Nephron progenitor cell (in vitro differentiated cells): Measurements from ENCODE around the gene BUB3.

Source experiments
- DNase-seq: peaks from one replicate; pipeline ENCODE4 v3.0.0; 2021
- H3K27ac Mint-ChIP-seq: 2 replicates; pipeline ENCODE4 v1.8.0; 2021; ENCODE audit warnings: mild to moderate bottlenecking, moderate library complexity, mixed read lengths
- H3K27me3 Mint-ChIP-seq: 2 replicates; pipeline ENCODE4 v1.8.0; 2021; ENCODE audit warnings: mild to moderate bottlenecking, low read depth, mixed read lengths; ENCODE audit not compliant: poor library complexity
- H3K36me3 Mint-ChIP-seq: 2 replicates; pipeline ENCODE4 v1.8.0; 2021; ENCODE audit warnings: low read depth, mixed read lengths
- H3K4me1 Mint-ChIP-seq: 2 replicates; pipeline ENCODE4 v1.8.0; 2021; ENCODE audit warnings: mixed read lengths
- H3K4me3 Mint-ChIP-seq: 2 replicates; pipeline ENCODE4 v1.8.0; 2021; ENCODE audit warnings: mild to moderate bottlenecking, moderate library complexity, mixed read lengths
- H3K9me3 Mint-ChIP-seq: 2 replicates; pipeline ENCODE4 v1.8.0; 2021; ENCODE audit warnings: mild to moderate bottlenecking, moderate library complexity, mixed read lengths
- CTCF ChIP-seq: fragments of 200-600 bp; sonication (generic); IDR thresholded peaks from 2 replicates; pipeline ENCODE4 v1.5.0; 2021; ENCODE audit warnings: antibody characterized with exemption

BUB3 gene

GRCh38 chr10:123147635-123148413 lies 6.4 kb upstream of the BUB3 start, which contains the start of gene HMX2:
TSS of gene HMX2 (plus strand) at chr10:123148136. CDS start at chr10:123148379, 243 bp downstream.
- Mint-ChIP-seq H3K27ac (no peak within 1 kb of the TSS), H3K4me3 (peak within 1 kb of the TSS; percentile 68), H3K4me1 (peaks cover 30% of the 10 kb centered on the region), H3K27me3 (peaks cover 100% of the 10 kb centered on the region), H3K36me3 (no peaks in the 10 kb centered on the region), H3K9me3 (no peaks in the 10 kb centered on the region)
- no peak for TF ChIP-seq CTCF
- peak; percentile 73 for DNase-seq

- peak overlapping the region; percentile 68 for H3K4me3 Mint-ChIP-seq
- no peak overlapping the region for H3K27ac Mint-ChIP-seq
- TF ChIP-seq CTCF, result no peak
- peaks cover 100% of the 10 kb centered on the region for H3K27me3 Mint-ChIP-seq
- no peaks in the 10 kb centered on the region for H3K9me3 Mint-ChIP-seq
- peak; percentile 39 for DNase-seq
- H3K4me1 Mint-ChIP-seq, result peaks cover 24% of the 10 kb centered on the region
- no peaks in the 10 kb centered on the region for H3K36me3 Mint-ChIP-seq
These were observed 5.6 kb upstream of the BUB3 start for GRCh38 chr10:123148414-123149161.

GRCh38 chr10:123149162-123149567 lies 5.0 kb upstream of the BUB3 start:
- no peak for TF ChIP-seq CTCF
- Mint-ChIP-seq H3K9me3 (no peaks in the 10 kb centered on the region), H3K4me3 (peak overlapping the region; percentile 68), H3K27me3 (peaks cover 98% of the 10 kb centered on the region), H3K36me3 (no peaks in the 10 kb centered on the region), H3K27ac (no peak overlapping the region), H3K4me1 (peaks cover 24% of the 10 kb centered on the region)
- no peak for DNase-seq

GRCh38 chr10:123149568-123150270 lies 4.5 kb upstream of the BUB3 start:
- Mint-ChIP-seq H3K4me3 (peak overlapping the region; percentile 68), H3K9me3 (no peaks in the 10 kb centered on the region), H3K27me3 (peaks cover 92% of the 10 kb centered on the region), H3K4me1 (peaks cover 24% of the 10 kb centered on the region), H3K36me3 (no peaks in the 10 kb centered on the region), H3K27ac (no peak overlapping the region)
- no peak for TF ChIP-seq CTCF
- DNase-seq, result peak; percentile 67

GRCh38 chr10:123150271-123150985 lies 3.8 kb upstream of the BUB3 start:
- Mint-ChIP-seq H3K9me3 (no peaks in the 10 kb centered on the region), H3K27me3 (peaks cover 85% of the 10 kb centered on the region), H3K4me1 (peaks cover 28% of the 10 kb centered on the region), H3K4me3 (peak overlapping the region; percentile 68), H3K27ac (no peak overlapping the region), H3K36me3 (peaks cover 2% of the 10 kb centered on the region)
- no peak for DNase-seq
- no peak for TF ChIP-seq CTCF
